Stimulated activated CD4-positive, alpha-beta T cell treated with anti-CD3 and anti-CD28 coated beads, Interleukin-12 subunit alpha, Interleukin-12 subunit beta, amount 100 ng/mL, for 48 hours (primary cell): Measurements from ENCODE around the gene DGKQ.
"Not testable (repeated sequence)": the region's sequence is repeated elsewhere in the genome, so short reads cannot be mapped to it uniquely, and the experiment has no call there.

Source experiments
- DNase-seq, 3 donors: peaks; one replicate each; pipeline ENCODE4 v3.0.0-alpha.2; 2020; ENCODE audit warnings: low read depth in 2 of 3, low spot score in 1 of 3

Gene DGKQ

GRCh38 chr4:1009542-1010394, 36.4 kb upstream of the DGKQ start:
- DNase-seq, result peak; percentile 37 to 64 (median 52)

GRCh38 chr4:1008840-1009541, 35.6 kb upstream of the DGKQ start:
- DNase-seq, result no peak

- no peak for DNase-seq
These were observed 33.5 kb upstream of the DGKQ start for GRCh38 chr4:1006856-1007255.

- no peak for DNase-seq
These were observed 31.5 kb upstream of the DGKQ start for GRCh38 chr4:1004557-1005485.

- DNase-seq, result no peak
These were observed 30.7 kb upstream of the DGKQ start for GRCh38 chr4:1004071-1004418.

- no peak for DNase-seq
These were observed 30.1 kb upstream of the DGKQ start for GRCh38 chr4:1003271-1004070.

GRCh38 chr4:1002631-1003251, 29.4 kb upstream of the DGKQ start:
- no peak for DNase-seq

GRCh38 chr4:1002131-1002630, 28.8 kb upstream of the DGKQ start:
- DNase-seq, result no peak

- DNase-seq, result no peak
These were observed 28.3 kb upstream of the DGKQ start for GRCh38 chr4:1001561-1002130.

GRCh38 chr4:1000686-1001260, 27.4 kb upstream of the DGKQ start:
- DNase-seq, result no peak

- DNase-seq, result no peak
These were observed 26.6 kb upstream of the DGKQ start for GRCh38 chr4:999882-1000425.

- DNase-seq, result not testable (repeated sequence)
These were observed 26.0 kb upstream of the DGKQ start for GRCh38 chr4:999240-999863.

- DNase-seq, result no peak
These were observed 24.8 kb upstream of the DGKQ start for GRCh38 chr4:998096-998691.

GRCh38 chr4:997375-998071, 24.2 kb upstream of the DGKQ start:
- no peak for DNase-seq

GRCh38 chr4:996997-997374, 23.6 kb upstream of the DGKQ start:
- no peak for DNase-seq

- no peak for DNase-seq
These were observed 22.9 kb upstream of the DGKQ start for GRCh38 chr4:996030-996996.
